ENCODE measurements around the gene PDS5B. TPM values are rescaled to one million over a fixed set of nuclear protein-coding genes. Genes with fewer than 3 reads are reported as not detected.

Gene PDS5B, protein sequence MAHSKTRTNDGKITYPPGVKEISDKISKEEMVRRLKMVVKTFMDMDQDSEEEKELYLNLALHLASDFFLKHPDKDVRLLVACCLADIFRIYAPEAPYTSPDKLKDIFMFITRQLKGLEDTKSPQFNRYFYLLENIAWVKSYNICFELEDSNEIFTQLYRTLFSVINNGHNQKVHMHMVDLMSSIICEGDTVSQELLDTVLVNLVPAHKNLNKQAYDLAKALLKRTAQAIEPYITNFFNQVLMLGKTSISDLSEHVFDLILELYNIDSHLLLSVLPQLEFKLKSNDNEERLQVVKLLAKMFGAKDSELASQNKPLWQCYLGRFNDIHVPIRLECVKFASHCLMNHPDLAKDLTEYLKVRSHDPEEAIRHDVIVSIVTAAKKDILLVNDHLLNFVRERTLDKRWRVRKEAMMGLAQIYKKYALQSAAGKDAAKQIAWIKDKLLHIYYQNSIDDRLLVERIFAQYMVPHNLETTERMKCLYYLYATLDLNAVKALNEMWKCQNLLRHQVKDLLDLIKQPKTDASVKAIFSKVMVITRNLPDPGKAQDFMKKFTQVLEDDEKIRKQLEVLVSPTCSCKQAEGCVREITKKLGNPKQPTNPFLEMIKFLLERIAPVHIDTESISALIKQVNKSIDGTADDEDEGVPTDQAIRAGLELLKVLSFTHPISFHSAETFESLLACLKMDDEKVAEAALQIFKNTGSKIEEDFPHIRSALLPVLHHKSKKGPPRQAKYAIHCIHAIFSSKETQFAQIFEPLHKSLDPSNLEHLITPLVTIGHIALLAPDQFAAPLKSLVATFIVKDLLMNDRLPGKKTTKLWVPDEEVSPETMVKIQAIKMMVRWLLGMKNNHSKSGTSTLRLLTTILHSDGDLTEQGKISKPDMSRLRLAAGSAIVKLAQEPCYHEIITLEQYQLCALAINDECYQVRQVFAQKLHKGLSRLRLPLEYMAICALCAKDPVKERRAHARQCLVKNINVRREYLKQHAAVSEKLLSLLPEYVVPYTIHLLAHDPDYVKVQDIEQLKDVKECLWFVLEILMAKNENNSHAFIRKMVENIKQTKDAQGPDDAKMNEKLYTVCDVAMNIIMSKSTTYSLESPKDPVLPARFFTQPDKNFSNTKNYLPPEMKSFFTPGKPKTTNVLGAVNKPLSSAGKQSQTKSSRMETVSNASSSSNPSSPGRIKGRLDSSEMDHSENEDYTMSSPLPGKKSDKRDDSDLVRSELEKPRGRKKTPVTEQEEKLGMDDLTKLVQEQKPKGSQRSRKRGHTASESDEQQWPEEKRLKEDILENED (N-terminal part only)
- 22.9 and 34.5 TPM in 2 replicates for total RNA-seq

DNA sequence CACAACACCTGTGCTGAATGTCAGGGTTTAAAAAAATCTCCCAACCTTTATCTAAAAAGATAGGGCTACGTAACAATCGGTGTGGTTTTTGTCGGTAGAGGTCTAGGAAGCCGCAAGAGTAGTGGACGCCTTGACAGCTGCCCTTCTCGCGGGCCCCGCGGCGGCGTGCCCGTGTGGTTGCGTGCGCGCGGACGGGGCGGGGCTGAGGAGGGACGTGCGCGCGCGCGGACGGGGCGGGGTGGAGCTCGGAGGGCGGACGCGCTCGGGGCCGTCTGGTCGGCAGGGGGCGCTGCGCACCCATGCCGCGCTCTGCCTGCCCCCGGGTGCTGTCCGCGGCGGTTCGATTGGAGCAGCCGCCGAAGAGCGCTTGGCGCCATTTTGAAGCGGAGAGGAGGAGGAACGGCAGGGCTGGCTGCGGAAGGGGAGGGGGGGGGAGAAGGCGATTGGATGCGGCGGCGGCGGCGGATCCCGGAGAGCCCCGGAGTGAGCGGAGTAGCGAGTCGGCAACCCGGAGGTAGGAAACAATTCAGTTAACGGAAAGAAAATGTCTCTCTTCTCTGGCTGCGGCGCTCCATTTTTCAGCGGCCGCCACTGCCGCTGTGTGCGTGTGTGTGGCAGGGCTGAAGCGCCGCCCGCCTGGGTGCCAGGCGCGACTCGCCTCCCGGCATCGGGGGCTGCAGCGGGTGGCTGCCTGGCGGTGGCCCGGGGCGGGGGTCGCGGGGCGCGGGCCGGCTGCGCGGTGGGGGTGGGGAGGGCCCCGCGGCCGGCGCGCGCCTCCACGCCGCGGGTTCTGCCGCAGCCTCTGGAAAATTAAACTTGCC, at the start of gene PDS5B:
Gene PDS5B, plus strand, starts transcription at position 373 of the 821 bp plus-strand sequence. CDS start 62,321 bp downstream, outside the sequence.

DNA sequence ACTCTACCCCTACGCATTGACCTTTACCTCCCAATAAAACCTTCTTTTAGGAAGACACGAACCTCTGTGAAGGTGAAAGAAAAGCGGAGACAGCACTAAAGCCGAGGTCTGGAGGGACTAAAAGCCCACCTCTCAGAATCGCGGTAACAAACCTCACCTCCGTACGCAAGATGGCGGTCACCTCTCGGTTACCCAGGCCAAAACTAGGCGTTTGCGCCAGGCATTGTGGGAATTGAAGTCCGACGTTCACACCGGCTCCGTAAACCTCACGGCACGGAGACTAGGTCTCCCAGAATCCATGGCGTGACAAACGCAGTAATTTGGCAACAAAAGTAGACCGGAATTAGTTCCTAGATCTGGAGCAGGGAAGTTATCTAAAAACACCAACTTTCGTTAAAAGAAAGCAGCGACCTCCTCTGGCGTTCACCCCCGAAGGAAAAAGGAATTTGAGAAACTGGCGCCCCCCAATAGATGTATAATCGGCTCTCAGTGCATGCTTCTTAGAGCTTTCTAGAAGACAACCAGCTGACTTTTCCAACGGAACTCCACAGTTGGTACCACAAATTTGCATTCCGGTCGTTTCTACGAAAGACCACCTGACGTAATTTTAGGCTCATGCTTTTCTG, 47.5 kb upstream of the PDS5B start, which contains the start of gene N4BP2L2:
Gene N4BP2L2, minus strand, starts transcription at position 175 of the 626 bp plus-strand sequence. CDS start 1,768 bp downstream, outside the sequence.

Other genes starting within 250 kb of the PDS5B start
- 2.8 and 5.5 TPM in 2 replicates for gene N4BP2L1, start 158.3 kb upstream of the PDS5B start, total RNA-seq
- gene N4BP2L2, start 47.7 kb upstream of the PDS5B start, total RNA-seq: 91.2 and 92.9 TPM in 2 replicates

Measured in smooth muscle cell of the pulmonary artery (primary cell).